TTC549 (cell line): ENCODE results near the gene P2RY11.
A peak's percentile ranks its signal among the peaks of the same experiment; 100 is the strongest.

Experiments used
- FAIRE-seq: peaks from 2 replicates; lab custom pipeline; 2012; peaks lifted over from hg19 to GRCh38; lab: Jason Lieb, UNC

Gene P2RY11

GRCh38 chr19:10093295-10094186, 18.0 kb upstream of the P2RY11 start:
- FAIRE-seq = no peak

GRCh38 chr19:10095622-10095947, 15.9 kb upstream of the P2RY11 start:
- no peak for FAIRE-seq

- FAIRE-seq = no peak
Observed at GRCh38 chr19:10095948-10096614, 15.4 kb upstream of the P2RY11 start.

GRCh38 chr19:10096615-10096963, 14.9 kb upstream of the P2RY11 start:
- no peak for FAIRE-seq

GRCh38 chr19:10100163-10100785, 11.2 kb upstream of the P2RY11 start:
- FAIRE-seq = no peak

- no peak for FAIRE-seq
Observed at GRCh38 chr19:10102787-10103236, 8.7 kb upstream of the P2RY11 start.

GRCh38 chr19:10104130-10104513, 7.4 kb upstream of the P2RY11 start:
- no peak for FAIRE-seq

GRCh38 chr19:10104665-10105508, 6.6 kb upstream of the P2RY11 start:
- FAIRE-seq = no peak

GRCh38 chr19:10105509-10106099, 5.9 kb upstream of the P2RY11 start:
- no peak for FAIRE-seq

- FAIRE-seq = peak; percentile 83
Observed at GRCh38 chr19:10106100-10106936, 5.2 kb upstream of the P2RY11 start, which contains the start of gene PPAN. Gene PPAN, plus strand, starts transcription at chr19:10106362. Its CDS starts 33 bp downstream, at chr19:10106395.

GRCh38 chr19:10107254-10107653, 4.2 kb upstream of the P2RY11 start:
- no peak for FAIRE-seq

GRCh38 chr19:10107817-10108367, 3.6 kb upstream of the P2RY11 start:
- no peak for FAIRE-seq

- no peak for FAIRE-seq
Observed at GRCh38 chr19:10109528-10109927, 2.0 kb upstream of the P2RY11 start.

- FAIRE-seq = no peak
Observed at GRCh38 chr19:10110076-10110971, 1.2 kb upstream of the P2RY11 start.

- FAIRE-seq = no peak
Observed at GRCh38 chr19:10110972-10111317, 548 bp upstream of the P2RY11 start.

GRCh38 chr19:10112037-10112761, 706 bp downstream of the P2RY11 start:
- no peak for FAIRE-seq

GRCh38 chr19:10112895-10113591, 1.6 kb downstream of the P2RY11 start:
- no peak for FAIRE-seq

GRCh38 chr19:10113592-10113963, 2.1 kb downstream of the P2RY11 start:
- no peak for FAIRE-seq
